HG02588 (cell line): Measurements from ENCODE around the gene MRGPRX4.

Experiments
- ATAC-seq: cut with Tn5 transposase; IDR thresholded peaks from one replicate; pipeline ENCODE4 v1.9.1; 2021; ENCODE audit warnings: mild to moderate bottlenecking, moderate library complexity; ENCODE audit not compliant: unreplicated experiment

The MRGPRX4 gene

DNA sequence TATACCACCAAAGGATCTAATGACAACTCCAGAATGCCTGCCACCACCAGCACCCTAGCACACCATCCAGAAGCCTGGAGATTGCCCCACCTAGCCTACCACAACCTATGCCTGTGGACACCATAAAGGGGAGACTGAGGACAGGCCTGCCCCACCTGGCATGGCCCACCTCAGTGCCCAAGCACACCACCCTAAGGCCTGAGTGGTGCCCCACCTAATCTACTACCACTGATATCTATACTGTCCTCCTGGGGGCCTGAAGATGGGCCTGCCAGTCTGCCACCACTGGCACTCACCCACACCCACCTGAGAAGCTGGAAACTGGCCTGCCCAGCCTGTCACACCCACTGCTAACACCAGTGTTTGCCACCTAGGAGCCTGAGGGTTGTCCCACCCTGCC lies 32.1 kb downstream of the MRGPRX4 start:
- ATAC-seq = no peak

DNA sequence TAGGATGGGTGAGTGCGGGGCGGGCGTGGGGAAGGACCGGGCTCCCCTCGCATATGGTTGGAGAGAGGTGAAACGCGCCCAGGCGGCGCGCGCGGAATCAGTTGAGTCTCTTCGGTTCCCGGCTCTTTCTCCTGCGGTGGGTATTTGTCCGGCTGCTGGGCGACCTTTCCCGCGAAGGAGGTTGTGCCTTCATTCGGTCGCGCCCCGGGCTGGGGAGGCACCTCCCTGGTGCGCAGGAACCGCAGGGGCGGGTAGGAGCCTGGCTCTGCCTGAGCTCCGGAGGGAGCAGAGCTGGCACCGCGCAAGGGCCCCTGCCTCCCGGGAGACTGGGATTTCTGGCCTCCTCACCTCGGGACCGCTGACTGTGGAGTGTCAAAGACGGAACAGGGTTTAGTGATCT lies 36.4 kb downstream of the MRGPRX4 start:
- ATAC-seq = no peak

DNA sequence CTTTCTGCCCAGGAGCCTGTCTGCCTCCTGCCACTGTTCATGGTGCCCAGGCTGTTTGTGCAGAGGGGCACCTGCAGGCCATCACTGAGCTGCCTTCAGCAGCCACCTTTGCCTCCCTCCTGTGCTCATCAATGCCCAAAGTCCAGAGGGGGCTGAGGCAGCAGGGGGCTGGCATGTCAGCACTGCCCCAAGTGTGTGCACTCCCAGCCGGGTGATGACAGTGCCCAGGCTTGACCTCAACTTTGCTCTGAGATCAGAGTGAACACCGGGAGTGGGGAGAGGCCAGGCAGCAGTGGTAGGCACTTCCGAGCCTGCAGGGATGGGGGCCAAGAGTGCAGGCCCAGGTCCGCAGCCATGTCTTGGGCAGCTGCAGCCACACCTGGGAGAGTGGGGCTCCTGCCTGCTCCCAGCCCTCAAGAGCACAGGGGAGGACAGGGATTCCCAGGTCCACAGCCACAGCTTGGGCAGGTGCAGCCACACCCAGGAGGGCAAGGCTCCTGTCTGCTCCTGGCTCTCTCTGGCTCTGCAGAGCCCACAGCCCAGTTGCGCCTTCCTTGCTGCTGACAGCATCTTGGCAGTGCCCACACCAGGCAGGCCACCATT lies 48.7 kb downstream of the MRGPRX4 start:
- no peak for ATAC-seq

DNA sequence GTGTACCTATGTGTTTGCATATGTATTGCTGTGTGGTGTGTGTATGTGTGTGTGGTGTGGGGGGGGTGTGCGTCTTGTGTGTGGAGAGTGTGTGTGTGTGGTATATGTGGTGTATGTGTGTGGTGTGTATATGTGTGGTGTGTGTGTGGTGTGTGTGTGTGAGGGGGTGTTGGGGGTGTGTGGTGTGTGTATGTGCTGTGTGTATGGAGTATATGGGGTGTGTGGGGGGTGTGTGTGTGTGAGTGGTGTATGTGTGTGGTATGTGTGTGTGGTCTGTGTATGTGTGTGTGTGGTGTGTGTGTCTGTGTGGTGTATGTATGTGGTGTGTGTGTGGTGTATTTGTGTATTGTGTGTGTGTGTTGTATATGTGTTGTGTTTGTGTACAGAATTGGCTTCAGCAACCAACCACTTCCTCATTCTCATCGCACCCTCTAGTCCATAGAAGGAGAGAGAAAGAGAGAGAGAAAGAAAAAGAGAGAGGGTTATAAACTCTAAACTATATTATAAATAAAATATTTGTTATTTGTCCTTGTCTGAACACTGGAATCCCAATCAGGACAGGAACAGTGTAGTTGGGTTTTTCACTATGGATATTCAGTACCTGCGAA lies 50.3 kb downstream of the MRGPRX4 start:
- ATAC-seq = no peak
